OCI-LY3 (cell line): ENCODE measurements around the gene FALEC.

ENCODE experiments used
- CTCF ChIP-seq: fragments of 200-600, 300-600 bp; sonication (generic); IDR thresholded peaks from 2 replicates; pipeline ENCODE4 v1.5.1; 2014; ENCODE audit warnings: antibody characterized with exemption, low read length, low read depth
- EZH2phosphoT487 ChIP-seq: fragments of 200-600 bp; shearing (Covaris generic); IDR thresholded peaks from 2 replicates; pipeline ENCODE4 v1.6.1; 2018; ENCODE audit warnings: antibody characterized with exemption, mixed run types, low read depth

GRCh38 chr1:150472601-150473200 is 42.9 kb upstream of the FALEC start:
- TF ChIP-seq CTCF (no peak), EZH2phosphoT487 (no peak)
